HG03139 (cell line): Measurements from ENCODE around the gene TFRC.
"Not testable (repeated sequence)": the region's sequence is repeated elsewhere in the genome, so short reads cannot be mapped to it uniquely, and the experiment has no call there.

Experiments used
- ATAC-seq: cut with Tn5 transposase; IDR thresholded peaks from one replicate; pipeline ENCODE4 v1.9.1; 2021; ENCODE audit not compliant: unreplicated experiment

TFRC gene

GRCh38 chr3:196081834-196082618 lies at the start of gene TFRC:
Gene TFRC (minus strand): TSS chr3:196082090. CDS start chr3:196077099, 4,991 bp downstream.
- ATAC-seq, result peak; percentile 89

- no peak for ATAC-seq
These were observed 46.4 kb upstream of the TFRC start for GRCh38 chr3:196128172-196128843.

GRCh38 chr3:196127308-196128040 lies 45.6 kb upstream of the TFRC start:
- no peak for ATAC-seq

- ATAC-seq, result no peak
These were observed 42.7 kb upstream of the TFRC start for GRCh38 chr3:196124608-196125007.

GRCh38 chr3:196122688-196123046 lies 40.8 kb upstream of the TFRC start:
- no peak for ATAC-seq

DNA sequence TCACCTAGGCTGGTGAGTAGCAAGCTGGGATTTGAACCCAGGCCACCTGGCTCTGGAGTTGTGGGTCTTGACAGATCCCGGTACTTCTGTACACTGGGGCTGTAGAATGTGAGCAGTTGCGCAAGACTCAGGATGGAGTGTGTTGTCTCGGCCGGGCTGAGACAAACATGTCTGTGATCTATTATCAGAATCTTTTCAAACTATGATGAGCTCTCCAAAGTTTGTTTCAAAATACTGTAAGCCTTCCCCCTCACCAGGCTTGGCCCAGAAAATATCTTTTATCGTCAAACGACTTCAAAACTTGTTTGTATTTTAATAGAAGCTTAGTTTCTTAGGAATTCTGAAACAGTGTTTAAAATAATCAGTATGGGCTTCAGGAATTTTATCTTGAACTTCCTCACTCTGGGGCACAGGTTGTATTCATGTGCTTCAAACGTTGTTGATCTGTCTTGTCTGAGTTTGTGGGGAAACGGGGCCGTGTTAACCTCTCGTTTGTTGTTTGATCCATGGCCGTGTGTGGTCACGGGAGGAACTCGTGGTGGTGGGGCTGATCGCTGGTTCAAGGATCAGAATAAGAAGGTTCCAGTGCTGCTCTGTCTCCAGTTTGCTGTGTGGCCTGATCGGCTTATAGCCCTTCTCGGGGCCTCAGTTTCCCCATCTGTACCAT lies 40.3 kb upstream of the TFRC start:
- no peak for ATAC-seq

GRCh38 chr3:196121066-196121465 lies 39.2 kb upstream of the TFRC start:
- no peak for ATAC-seq

DNA sequence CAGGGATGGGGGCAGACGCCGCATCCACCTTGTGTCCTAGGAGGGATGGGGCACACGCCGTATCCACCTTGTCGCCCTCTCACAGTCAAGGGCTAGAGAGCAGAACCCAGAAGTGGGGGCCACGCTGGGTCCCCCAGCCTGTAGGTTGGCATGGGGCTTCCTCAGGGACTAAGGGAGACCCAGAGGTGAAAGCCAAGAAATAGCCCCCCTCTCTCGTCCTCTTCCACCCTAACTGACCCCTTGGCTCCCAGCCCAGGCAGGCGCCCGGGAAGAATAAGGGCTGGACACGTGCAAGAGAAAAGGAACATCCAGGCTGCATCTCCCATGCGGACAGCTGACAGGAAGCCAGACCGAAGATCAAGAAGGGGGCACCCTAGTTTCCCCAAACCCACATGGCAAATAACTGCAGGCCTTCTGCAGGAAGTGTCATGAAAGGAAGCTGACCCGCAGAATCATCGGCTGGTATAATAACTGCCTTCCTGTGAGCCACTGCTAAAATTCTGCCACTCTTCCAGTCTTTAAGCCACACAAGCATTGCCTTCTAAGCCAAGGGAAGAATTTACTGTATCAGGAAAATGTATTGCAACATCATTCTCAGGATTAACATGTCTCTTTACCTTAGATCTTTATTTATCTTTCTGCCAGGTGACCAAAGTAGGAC lies 38.5 kb upstream of the TFRC start:
- no peak for ATAC-seq

GRCh38 chr3:196117809-196118208 lies 35.9 kb upstream of the TFRC start:
- ATAC-seq, result no peak

GRCh38 chr3:196115678-196116083 lies 33.8 kb upstream of the TFRC start:
- peak; percentile 62 for ATAC-seq

DNA sequence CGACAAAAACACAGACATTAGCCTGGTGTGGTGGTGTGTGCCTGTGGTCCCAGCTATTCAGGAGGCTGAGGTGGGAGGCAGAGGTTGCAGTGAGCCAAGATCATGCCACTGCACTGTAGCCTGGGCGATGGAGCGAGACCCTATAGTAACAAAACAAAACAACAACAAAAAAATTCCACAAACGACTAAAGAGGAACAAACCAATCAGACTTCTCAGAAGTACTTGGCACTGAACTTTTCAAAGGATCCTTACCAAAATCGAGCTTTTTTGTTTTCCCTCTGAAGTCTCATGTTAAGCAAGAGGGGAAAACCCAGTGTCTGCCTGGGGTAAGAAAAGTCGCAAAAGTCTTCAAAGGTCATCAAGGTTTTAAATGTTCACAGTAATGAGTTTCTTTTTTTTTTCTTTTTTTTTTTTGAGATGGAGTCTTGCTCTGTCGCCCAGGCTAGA lies 30.1 kb upstream of the TFRC start:
- ATAC-seq, result no peak

GRCh38 chr3:196108075-196108743 lies 26.3 kb upstream of the TFRC start:
- ATAC-seq, result no peak

- ATAC-seq, result not testable (repeated sequence)
These were observed 22.8 kb upstream of the TFRC start for GRCh38 chr3:196104707-196105106.

DNA sequence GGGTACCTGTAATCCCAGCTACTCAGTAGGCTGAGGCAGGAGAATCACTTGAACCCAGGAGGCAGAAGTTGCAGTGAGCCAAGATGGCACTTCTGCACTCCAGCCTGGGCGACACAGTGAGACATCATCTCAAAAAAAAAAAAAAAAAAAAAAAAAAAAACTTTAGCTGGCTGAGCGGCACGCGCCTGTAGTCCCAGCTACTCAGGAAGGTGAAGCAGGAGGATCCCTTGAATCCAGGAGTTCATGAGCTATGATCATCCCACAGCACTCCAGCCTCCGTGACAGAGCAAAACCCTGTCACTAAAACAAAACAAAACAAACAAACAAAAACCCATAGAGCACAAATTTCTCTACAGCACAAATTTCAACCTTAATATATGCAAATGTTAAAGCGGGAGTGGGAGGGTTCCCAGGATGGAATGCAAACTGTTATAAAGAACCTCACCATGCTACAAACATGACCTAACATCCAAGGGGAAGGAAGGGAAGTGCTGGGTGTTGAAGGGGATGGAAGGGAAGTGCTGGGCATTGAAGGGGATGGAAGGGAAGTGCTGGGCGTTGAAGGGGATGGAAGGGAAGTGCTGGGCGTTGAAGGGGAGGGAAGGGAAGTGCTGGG lies 16.6 kb upstream of the TFRC start:
- ATAC-seq, result not testable (repeated sequence)

- no peak for ATAC-seq
These were observed 15.7 kb upstream of the TFRC start for GRCh38 chr3:196097373-196098154.

- peak; percentile 57 for ATAC-seq
These were observed 14.6 kb upstream of the TFRC start for GRCh38 chr3:196096382-196096953.

DNA sequence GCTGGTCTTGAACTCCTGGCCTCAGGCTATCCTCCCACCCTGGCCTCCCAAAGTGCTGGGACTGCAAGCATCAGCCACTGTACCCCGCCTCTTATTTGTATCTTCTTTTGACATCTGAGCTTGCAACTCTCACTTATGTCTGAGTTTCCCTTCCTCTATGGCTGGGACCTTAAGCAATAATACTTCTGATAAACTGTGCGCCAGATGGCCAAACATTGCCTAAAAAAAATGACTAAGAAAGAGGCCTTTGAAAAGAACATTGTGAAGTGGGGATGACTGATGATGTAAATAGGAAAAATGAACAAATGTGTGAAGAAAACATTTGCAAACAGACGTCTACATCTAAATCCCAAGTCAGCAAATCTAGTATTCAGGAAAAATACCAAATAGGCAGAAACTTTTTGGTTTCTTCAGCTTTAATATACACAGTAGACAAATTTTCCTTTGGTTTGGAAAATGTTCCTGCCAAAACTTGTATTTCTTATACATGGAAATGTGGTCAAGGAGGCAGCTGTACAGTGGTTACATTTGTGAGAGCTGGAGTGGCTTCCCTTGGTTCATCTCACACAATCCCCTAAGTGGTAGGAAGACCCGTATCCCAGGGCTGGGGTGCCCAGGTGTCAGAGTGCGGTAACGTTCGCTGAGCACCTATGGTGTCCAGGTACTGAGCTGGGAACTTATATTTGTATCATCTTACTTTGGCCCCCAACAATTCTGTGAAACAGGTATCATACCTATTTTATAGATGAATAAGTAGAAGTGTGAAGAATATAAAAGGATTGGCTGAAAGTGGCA lies 11.6 kb upstream of the TFRC start:
- no peak for ATAC-seq

DNA sequence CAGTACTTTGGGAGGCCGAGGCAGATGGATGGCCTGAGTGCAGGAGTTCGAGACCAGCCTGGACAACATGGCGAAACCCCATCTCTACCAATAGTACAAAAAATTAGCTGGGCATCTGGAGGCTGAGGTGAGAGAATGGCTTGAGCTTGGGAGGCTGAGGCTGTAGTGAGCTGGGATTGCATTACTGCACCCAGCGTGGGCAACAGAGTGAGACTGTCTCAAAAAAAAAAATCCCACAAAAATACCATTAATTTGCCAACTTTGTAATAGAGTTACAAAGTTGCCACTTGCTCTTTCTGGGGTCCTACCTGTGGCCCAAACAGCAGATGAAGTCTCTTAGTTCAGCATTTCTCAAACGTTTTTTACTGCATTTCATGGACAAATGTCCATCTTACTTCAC lies 6.0 kb upstream of the TFRC start:
- ATAC-seq, result no peak
